ENCODE measurements around the gene ACAN. TPM values are rescaled to one million over a fixed set of nuclear protein-coding genes. Genes with fewer than 3 reads are reported as not detected.

The ACAN gene
- total RNA-seq, 1 experiment from 2014 or later: 0.03 TPM

GRCh38 chr15:88898736-88899135, 95.5 kb downstream of the ACAN start:
- DNase-seq (ENCODE audit: low read depth, low spot score): no peak
- TF ChIP-seq POLR2AphosphoS5 (IDR thresholded peaks at IDR 0.05; ENCODE audit: low read depth, low read length): peak; percentile 29; the same call in 1 of the 2 replicates
- TF ChIP-seq, protein P1, sequence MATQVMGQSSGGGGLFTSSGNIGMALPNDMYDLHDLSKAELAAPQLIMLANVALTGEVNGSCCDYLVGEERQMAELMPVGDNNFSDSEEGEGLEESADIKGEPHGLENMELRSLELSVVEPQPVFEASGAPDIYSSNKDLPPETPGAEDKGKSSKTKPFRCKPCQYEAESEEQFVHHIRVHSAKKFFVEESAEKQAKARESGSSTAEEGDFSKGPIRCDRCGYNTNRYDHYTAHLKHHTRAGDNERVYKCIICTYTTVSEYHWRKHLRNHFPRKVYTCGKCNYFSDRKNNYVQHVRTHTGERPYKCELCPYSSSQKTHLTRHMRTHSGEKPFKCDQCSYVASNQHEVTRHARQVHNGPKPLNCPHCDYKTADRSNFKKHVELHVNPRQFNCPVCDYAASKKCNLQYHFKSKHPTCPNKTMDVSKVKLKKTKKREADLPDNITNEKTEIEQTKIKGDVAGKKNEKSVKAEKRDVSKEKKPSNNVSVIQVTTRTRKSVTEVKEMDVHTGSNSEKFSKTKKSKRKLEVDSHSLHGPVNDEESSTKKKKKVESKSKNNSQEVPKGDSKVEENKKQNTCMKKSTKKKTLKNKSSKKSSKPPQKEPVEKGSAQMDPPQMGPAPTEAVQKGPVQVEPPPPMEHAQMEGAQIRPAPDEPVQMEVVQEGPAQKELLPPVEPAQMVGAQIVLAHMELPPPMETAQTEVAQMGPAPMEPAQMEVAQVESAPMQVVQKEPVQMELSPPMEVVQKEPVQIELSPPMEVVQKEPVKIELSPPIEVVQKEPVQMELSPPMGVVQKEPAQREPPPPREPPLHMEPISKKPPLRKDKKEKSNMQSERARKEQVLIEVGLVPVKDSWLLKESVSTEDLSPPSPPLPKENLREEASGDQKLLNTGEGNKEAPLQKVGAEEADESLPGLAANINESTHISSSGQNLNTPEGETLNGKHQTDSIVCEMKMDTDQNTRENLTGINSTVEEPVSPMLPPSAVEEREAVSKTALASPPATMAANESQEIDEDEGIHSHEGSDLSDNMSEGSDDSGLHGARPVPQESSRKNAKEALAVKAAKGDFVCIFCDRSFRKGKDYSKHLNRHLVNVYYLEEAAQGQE (IDR thresholded peaks at IDR 0.05; ENCODE audit: insufficient read depth in 1 of 2, low read depth in 2 of 2, low read length in 1 of 2): no peak
- Histone ChIP-seq H3K36me3 (ENCODE audit: control insufficient read depth, insufficient read depth, low read length) (peaks cover 5% of the 10 kb centered on the region; the same call in 1 of the 2 replicates), H3K4me1 (ENCODE audit: control insufficient read depth, insufficient read depth, low read length) (peaks cover 76% of the 10 kb centered on the region), H3K27me3 (ENCODE audit: control insufficient read depth, insufficient read depth, low read length) (no peaks in the 10 kb centered on the region), H3K4me3 (ENCODE audit: low read depth in 2 of 2, low read length in 2 of 2) (no peak overlapping the region), H3K27ac (ENCODE audit: low read length) (peak overlapping the region; percentile 82), H3K9me3 (ENCODE audit: control insufficient read depth, insufficient read depth, low read depth, low read length) (no peaks in the 10 kb centered on the region)
- ChIA-PET CTCF (interaction anchor here (0.6 kb wide), 1 partner anchor 95 kb away, joined by 4 read pairs; no protein-coding TSS in a partner anchor), POLR2A (no interaction called here)
- BruUV-seq (replicated peaks): TSS peak; percentile 65
- intact Hi-C loops (cut with micrococcal nuclease; ENCODE audit: unreplicated experiment): no loop called here
- ATAC-seq: no peak
- in situ Hi-C loops (cut with HindIII; ENCODE audit: low pct_unique_long_range_greater_than_20kb, low sequenced_read_pairs): no loop called here

GRCh38 chr15:88899251-88899650, 96.0 kb downstream of the ACAN start:
- Histone ChIP-seq H3K4me1 (ENCODE audit: control insufficient read depth, insufficient read depth, low read length) (peaks cover 76% of the 10 kb centered on the region), H3K27ac (ENCODE audit: low read length) (peak overlapping the region; percentile 57), H3K36me3 (ENCODE audit: control insufficient read depth, insufficient read depth, low read length) (peaks cover 8% of the 10 kb centered on the region), H3K27me3 (ENCODE audit: control insufficient read depth, insufficient read depth, low read length) (no peaks in the 10 kb centered on the region), H3K9me3 (ENCODE audit: control insufficient read depth, insufficient read depth, low read depth, low read length) (no peaks in the 10 kb centered on the region), H3K4me3 (ENCODE audit: low read depth in 2 of 2, low read length in 2 of 2) (no peak overlapping the region)
- CTCF ChIA-PET: no interaction called here
- ATAC-seq (no peak), DNase-seq (ENCODE audit: low read depth, low spot score) (no peak)
- in situ Hi-C loops (cut with HindIII; ENCODE audit: low pct_unique_long_range_greater_than_20kb, low sequenced_read_pairs): no loop called here
- no TSS peak for BruUV-seq (replicated peaks)
- no peak for TF ChIP-seq TCF7L2 (IDR thresholded peaks at IDR 0.05; ENCODE audit: low read depth, low read length)
- no peak for TF ChIP-seq CTCF (IDR thresholded peaks at IDR 0.05)
- TF ChIP-seq, protein P1 (IDR thresholded peaks at IDR 0.05; ENCODE audit: insufficient read depth in 1 of 2, low read depth in 2 of 2, low read length in 1 of 2): no peak
- TF ChIP-seq SIN3A (IDR thresholded peaks at IDR 0.05; ENCODE audit: borderline replicate concordance, insufficient read depth, low read depth, low read length): no peak
- intact Hi-C loops (cut with micrococcal nuclease; ENCODE audit: unreplicated experiment): no loop called here
- POLR2A ChIA-PET: no interaction called here

Measured in Panc1 (cell line).